Urinary bladder (tissue), 4 donors: ENCODE measurements around the gene MYOZ1. TPM values are rescaled to one million over a fixed set of nuclear protein-coding genes. Genes with fewer than 3 reads are reported as not detected.

Experiments
- DNase-seq: peaks from one replicate; pipeline ENCODE4 v3.0.0-alpha.2; 2015; ENCODE audit errors: extremely low spot score
- H3K27ac ChIP-seq: one replicate; pipeline ENCODE4 v1.5.1; 2013; ENCODE audit warnings: low read depth, mild to moderate bottlenecking, moderate library complexity
- H3K36me3 ChIP-seq: one replicate; pipeline ENCODE4 v1.6.1; 2013; ENCODE audit warnings: mild to moderate bottlenecking, moderate library complexity; ENCODE audit not compliant: insufficient read depth
- H3K4me1 ChIP-seq: one replicate; pipeline ENCODE4 v1.6.1; 2013; ENCODE audit warnings: mild to moderate bottlenecking, moderate library complexity; ENCODE audit not compliant: insufficient read depth
- H3K4me3 ChIP-seq: one replicate; pipeline ENCODE4 v1.5.1; 2013; ENCODE audit warnings: low read depth, low read length
- WGBS: extraction: QIAGEN DNeasy Blood & Tissue Kit; methylation state at CpG from one replicate; pipeline ENCODE4 v1.1.7; 2013; 5-methylcytosine and 5-hydroxymethylcytosine counted together
- polyA plus RNA-seq: library from polyadenylated mRNA; stranded (reverse); fragments of 200-250 nt; gene quantifications from one replicate; pipeline ENCODE4 v1.2.3, GENCODE V29; 2013
- total RNA-seq: library from RNA; depleted of rRNA; stranded (reverse); fragments of >200 nt; gene quantifications from one replicate; pipeline ENCODE4 v1.2.3, GENCODE V29; 2014
- donor health status: healthy with polysubstance abuse.
- donor health status: healthy.

Gene MYOZ1
- total and polyA plus RNA-seq, 2 donors: 0.68 to 11.5 TPM

GRCh38 chr10:73597346-73597745 lies 43.9 kb downstream of the MYOZ1 start:
- Histone ChIP-seq H3K27ac (no peak overlapping the region), H3K4me1 (no peaks in the 10 kb centered on the region), H3K4me3 (no peak overlapping the region), H3K36me3 (no peaks in the 10 kb centered on the region)
- DNase-seq: no peak
- 98% methylated on average over 1 of the region's 1 CpG for WGBS

GRCh38 chr10:73593812-73594211 lies 47.5 kb downstream of the MYOZ1 start:
- 85% methylated on average over 5 of the region's 5 CpGs for WGBS
- Histone ChIP-seq H3K27ac (no peak overlapping the region), H3K4me3 (no peak overlapping the region), H3K4me1 (no peaks in the 10 kb centered on the region), H3K36me3 (no peaks in the 10 kb centered on the region)
- DNase-seq: no peak

GRCh38 chr10:73593110-73593509 lies 48.2 kb downstream of the MYOZ1 start:
- Histone ChIP-seq H3K36me3 (no peaks in the 10 kb centered on the region), H3K4me1 (no peaks in the 10 kb centered on the region), H3K27ac (no peak overlapping the region), H3K4me3 (no peak overlapping the region)
- WGBS: 97% methylated on average over 4 of the region's 4 CpGs
- DNase-seq: no peak

DNA sequence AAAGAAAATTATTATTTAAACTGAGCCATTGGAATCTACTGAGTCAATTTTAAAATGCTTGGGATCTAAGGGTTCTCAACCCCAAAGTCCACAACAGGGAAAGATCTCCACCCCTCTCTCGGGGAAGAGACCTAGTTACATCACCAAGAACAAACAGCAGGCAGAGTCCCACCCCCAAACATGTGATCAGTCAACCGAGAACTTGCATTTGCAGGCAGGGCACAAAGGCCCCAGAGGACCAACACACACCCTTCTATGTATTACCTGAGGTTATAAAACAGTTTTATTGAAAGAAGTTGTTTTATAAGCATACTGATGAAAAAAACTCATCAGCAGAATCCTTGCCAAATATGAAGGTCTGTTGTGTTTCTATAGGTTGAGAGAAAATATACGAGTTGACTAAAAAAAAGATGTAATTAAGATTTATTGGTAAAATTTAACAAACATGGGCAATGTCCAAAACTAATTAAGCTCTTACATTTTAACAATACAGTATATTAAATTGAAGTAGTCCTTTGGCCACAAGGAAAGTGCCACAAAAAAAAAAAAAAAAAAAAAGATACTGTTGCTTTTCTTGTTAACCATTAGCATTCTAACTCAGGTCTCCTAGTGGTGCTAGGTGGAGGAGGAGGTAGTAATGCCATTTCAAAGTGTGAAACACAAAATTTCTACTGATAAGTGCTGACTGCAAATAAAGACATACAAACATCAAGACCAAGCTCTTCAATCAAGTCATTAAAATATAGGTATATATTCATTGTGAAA lies 49.2 kb downstream of the MYOZ1 start:
- Histone ChIP-seq H3K4me1 (no peaks in the 10 kb centered on the region), H3K27ac (peak overlapping the region; percentile 67), H3K36me3 (no peaks in the 10 kb centered on the region), H3K4me3 (no peak overlapping the region)
- peak; percentile 67 for DNase-seq
- whole genome bisulfite sequencing: 40% methylated on average over 3 of the region's 3 CpGs

GRCh38 chr10:73590881-73591799 lies 50.1 kb downstream of the MYOZ1 start, which contains the start of gene USP54:
Gene USP54, minus strand, starts transcription at chr10:73591342. Its CDS starts 15,684 bp downstream, at chr10:73575658.
- Histone ChIP-seq H3K4me3 (no peak within 1 kb of the TSS), H3K27ac (peak within 1 kb of the TSS; percentile 67), H3K36me3 (no peaks in the 10 kb centered on the region), H3K4me1 (no peaks in the 10 kb centered on the region)
- WGBS: 35% methylated on average over 6 of the region's 6 CpGs
- DNase-seq: no peak

DNA sequence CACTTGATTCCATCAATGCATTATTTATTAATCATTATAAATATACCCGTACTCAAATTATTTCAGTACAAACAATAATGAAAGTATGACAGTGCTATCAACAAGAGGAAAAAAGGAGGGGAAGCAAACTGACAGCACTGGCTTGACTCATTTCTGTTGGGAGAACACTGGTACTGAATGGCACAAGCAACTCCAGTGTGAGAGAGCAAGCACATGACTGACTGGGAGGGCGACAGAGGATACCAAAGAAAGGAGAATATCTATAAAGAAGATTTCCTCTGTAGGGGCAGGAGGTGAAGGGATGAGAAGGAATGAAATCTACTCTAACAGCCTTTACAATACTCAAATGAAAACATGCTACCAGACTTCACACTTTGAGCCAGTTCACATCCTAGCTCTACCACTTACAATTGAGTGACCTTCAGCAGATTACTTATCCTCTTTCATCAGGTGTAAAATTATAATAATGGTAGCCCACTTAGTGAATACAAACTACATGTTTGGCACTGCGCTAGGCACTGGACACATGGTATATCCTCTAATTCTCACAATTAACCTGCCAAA lies 51.6 kb downstream of the MYOZ1 start:
- H3K36me3 ChIP-seq: no peaks in the 10 kb centered on the region
- no peak overlapping the region for H3K4me3 ChIP-seq
- 85% methylated on average over 3 of the region's 3 CpGs for WGBS
- H3K4me1 ChIP-seq: no peaks in the 10 kb centered on the region
- no peak overlapping the region for H3K27ac ChIP-seq
- DNase-seq: no peak

GRCh38 chr10:73588656-73589055 lies 52.6 kb downstream of the MYOZ1 start:
- Histone ChIP-seq H3K36me3 (no peaks in the 10 kb centered on the region), H3K4me1 (no peaks in the 10 kb centered on the region), H3K4me3 (no peak overlapping the region), H3K27ac (no peak overlapping the region)
- WGBS: 83% methylated on average over 1 of the region's 1 CpG
- DNase-seq: no peak

GRCh38 chr10:73586583-73586984 lies 54.7 kb downstream of the MYOZ1 start:
- no peaks in the 10 kb centered on the region for H3K36me3 ChIP-seq
- H3K4me1 ChIP-seq: no peaks in the 10 kb centered on the region
- H3K27ac ChIP-seq: peak overlapping the region; percentile 16
- 1% methylated on average over 1 of the region's 1 CpG for WGBS
- peak; percentile 84 for DNase-seq
- no peak overlapping the region for H3K4me3 ChIP-seq

DNA sequence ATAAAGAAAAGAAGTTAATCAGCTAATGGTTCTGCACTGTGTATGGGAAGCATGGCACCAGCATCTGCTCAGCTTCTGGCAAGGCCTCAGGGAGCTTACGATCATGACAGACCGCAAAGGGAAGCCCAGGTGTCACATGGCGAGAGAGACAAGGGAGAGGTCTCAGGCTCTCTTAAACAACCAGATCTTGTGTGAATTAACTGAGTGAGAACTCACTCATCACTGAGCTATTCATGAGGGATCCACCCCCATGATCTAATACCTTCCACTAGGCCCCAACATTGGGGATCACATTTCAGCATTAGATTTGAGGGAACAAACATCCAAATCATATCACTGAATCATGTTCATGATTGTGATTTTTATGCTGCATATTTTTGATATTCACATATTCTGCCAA lies 55.9 kb downstream of the MYOZ1 start:
- H3K4me1 ChIP-seq: no peaks in the 10 kb centered on the region
- H3K36me3 ChIP-seq: no peaks in the 10 kb centered on the region
- H3K4me3 ChIP-seq: no peak overlapping the region
- no peak for DNase-seq
- peak overlapping the region; percentile 3 for H3K27ac ChIP-seq
- 98% methylated on average over 3 of the region's 3 CpGs for WGBS

DNA sequence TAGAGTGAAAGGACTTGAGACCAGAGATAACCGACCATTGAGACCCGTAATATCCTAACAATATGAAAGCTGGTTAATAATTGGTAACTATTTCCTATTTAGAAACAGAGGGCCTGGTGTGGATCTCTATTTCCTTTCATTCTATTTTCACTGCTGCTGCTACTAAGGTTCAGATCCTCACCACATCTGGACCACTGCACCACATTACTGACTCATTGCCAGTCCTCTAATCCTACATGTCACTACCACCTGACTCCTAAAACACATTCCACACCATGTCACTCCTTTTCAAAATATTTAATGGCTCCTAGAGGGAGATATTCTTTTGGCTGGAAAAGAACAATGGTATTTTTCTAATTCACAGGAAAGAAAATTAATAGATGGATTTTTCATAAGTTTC lies 56.5 kb downstream of the MYOZ1 start:
- H3K4me1 ChIP-seq: no peaks in the 10 kb centered on the region
- no peak overlapping the region for H3K4me3 ChIP-seq
- H3K36me3 ChIP-seq: no peaks in the 10 kb centered on the region
- 96% methylated on average over 2 of the region's 2 CpGs for WGBS
- no peak overlapping the region for H3K27ac ChIP-seq
- DNase-seq: no peak

DNA sequence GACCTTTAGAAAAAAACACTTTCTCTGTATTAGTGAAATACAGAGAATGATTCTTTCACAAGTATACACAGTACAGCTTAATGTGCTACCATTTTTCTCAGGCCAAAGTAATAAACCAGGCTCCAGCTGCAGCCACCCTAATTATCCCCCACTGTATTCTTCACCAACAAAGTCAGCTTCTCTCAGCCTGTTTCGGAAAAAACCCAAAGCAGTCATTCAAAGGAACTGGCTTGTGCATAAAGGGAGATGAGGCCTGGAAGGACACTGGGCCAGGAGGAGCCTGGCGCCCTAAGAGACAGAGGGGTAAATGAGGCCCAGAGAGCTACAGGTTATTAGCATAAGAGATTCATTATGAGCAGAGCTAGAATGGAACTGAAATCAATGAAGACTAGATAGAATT lies 59.4 kb downstream of the MYOZ1 start:
- no peaks in the 10 kb centered on the region for H3K4me1 ChIP-seq
- 92% methylated on average over 2 of the region's 2 CpGs for WGBS
- H3K4me3 ChIP-seq: no peak overlapping the region
- no peaks in the 10 kb centered on the region for H3K36me3 ChIP-seq
- DNase-seq: no peak
- H3K27ac ChIP-seq: no peak overlapping the region
